HEK293T (cell line): ENCODE measurements around the gene CGN.

Experiments used
- CTCF ChIA-PET: fragments of 350-600 bp; formaldehyde crosslinking; extraction: SDS; loops from one replicate; lab custom pipeline; 2021; ENCODE audit warnings: antibody characterized with exemption, inconsistent platforms; lab: Yijun Ruan, JAX
- POLR2A ChIA-PET: fragments of 350-600 bp; formaldehyde crosslinking; extraction: SDS; loops from one replicate; lab custom pipeline; 2020; ENCODE audit warnings: antibody characterized with exemption, inconsistent platforms; lab: Yijun Ruan, JAX
- DNase-seq: peaks from one replicate; pipeline ENCODE4 v3.0.0; 2012; ENCODE audit warnings: mixed read lengths; ENCODE audit errors: extremely low spot score
- ARNT ChIP-seq: fragments of 450-650 bp; IDR thresholded peaks from 2 replicates; pipeline ENCODE4 v1.6.1; 2017; ENCODE audit warnings: mild to moderate bottlenecking
- BHLHE40 ChIP-seq: fragments of 450-650 bp; IDR thresholded peaks from 2 replicates; pipeline ENCODE4 v1.6.1; 2016; ENCODE audit warnings: mild to moderate bottlenecking, moderate library complexity, borderline replicate concordance
- CTBP1 ChIP-seq: fragments of 450-650 bp; IDR thresholded peaks from 2 replicates; pipeline ENCODE4 v1.6.1; 2016; ENCODE audit warnings: borderline replicate concordance
- ELF4 ChIP-seq: fragments of 450-650 bp; IDR thresholded peaks from 2 replicates; pipeline ENCODE4 v1.6.1; 2017; ENCODE audit warnings: antibody characterized with exemption
- FOXA1 ChIP-seq: fragments of 450-650 bp; IDR thresholded peaks from 2 replicates; pipeline ENCODE4 v1.6.1; 2016; ENCODE audit warnings: mild to moderate bottlenecking
- FOXK2 ChIP-seq: fragments of 450-650 bp; IDR thresholded peaks from 2 replicates; pipeline ENCODE4 v1.6.1; 2016; ENCODE audit warnings: mild to moderate bottlenecking
- FOXM1 ChIP-seq: fragments of 450-650 bp; IDR thresholded peaks from 2 replicates; pipeline ENCODE4 v1.6.1; 2017; ENCODE audit warnings: mild to moderate bottlenecking, borderline replicate concordance
- HDGF ChIP-seq: fragments of 450-650 bp; IDR thresholded peaks from 2 replicates; pipeline ENCODE4 v1.6.1; 2017; ENCODE audit warnings: antibody characterized with exemption, borderline replicate concordance
- L3MBTL2 ChIP-seq: fragments of 450-650 bp; conservative IDR thresholded peaks from 2 replicates; pipeline ENCODE4 v1.6.1; 2016; ENCODE audit warnings: mild to moderate bottlenecking
- LEF1 ChIP-seq: fragments of 450-650 bp; IDR thresholded peaks from 2 replicates; pipeline ENCODE4 v1.6.1; 2017; ENCODE audit warnings: mild to moderate bottlenecking, borderline replicate concordance
- NFRKB ChIP-seq: fragments of 450-650 bp; IDR thresholded peaks from 2 replicates; pipeline ENCODE4 v1.6.1; 2016; ENCODE audit warnings: mild to moderate bottlenecking, moderate library complexity
- PKNOX1 ChIP-seq: fragments of 450-650 bp; IDR thresholded peaks from 2 replicates; pipeline ENCODE4 v1.6.1; 2016
- SP1 ChIP-seq: fragments of 450-650 bp; IDR thresholded peaks from 2 replicates; pipeline ENCODE4 v1.6.1; 2017
- SUZ12 ChIP-seq: fragments of 450-650 bp; IDR thresholded peaks from 2 replicates; pipeline ENCODE4 v1.6.1; 2016; ENCODE audit warnings: mild to moderate bottlenecking
- TARDBP ChIP-seq: fragments of 450-650 bp; IDR thresholded peaks from 2 replicates; pipeline ENCODE4 v1.6.1; 2016
- ZNF384 ChIP-seq: fragments of 450-650 bp; IDR thresholded peaks from 2 replicates; pipeline ENCODE4 v1.6.1; 2016

Gene CGN

GRCh38 chr1:151565502-151566189 lies 54.5 kb downstream of the CGN start:
- no peak for DNase-seq
- TF ChIP-seq FOXK2 (no peak), PKNOX1 (no peak), ARNT (no peak), L3MBTL2 (no peak), LEF1 (no peak), HDGF (no peak), ELF4 (no peak), SP1 (no peak), FOXM1 (no peak), BHLHE40 (no peak), SUZ12 (no peak), FOXA1 (no peak), NFRKB (no peak), ZNF384 (no peak), TARDBP (no peak), CTBP1 (no peak)
- ChIA-PET CTCF (no interaction called here), POLR2A (no interaction called here)

- POLR2A ChIA-PET = no interaction called here
- TF ChIP-seq SUZ12 (no peak), TARDBP (no peak), PKNOX1 (no peak), NFRKB (no peak), LEF1 (no peak), ELF4 (no peak), FOXM1 (no peak), ZNF384 (no peak), ARNT (no peak), BHLHE40 (no peak), L3MBTL2 (no peak), HDGF (no peak), FOXK2 (no peak), CTBP1 (no peak)
- no peak for DNase-seq
- CTCF ChIA-PET = interaction anchor here (0.6 kb wide), 1 partner anchor 466 kb away, joined by 3 read pairs; no protein-coding TSS in a partner anchor
These were observed 57.5 kb downstream of the CGN start for GRCh38 chr1:151568626-151569088.

- POLR2A ChIA-PET = no interaction called here
- DNase-seq = no peak
These were observed 59.6 kb downstream of the CGN start for GRCh38 chr1:151570819-151571218.

GRCh38 chr1:151574575-151575529 lies 63.7 kb downstream of the CGN start:
- ChIA-PET CTCF (no interaction called here), POLR2A (no interaction called here)
- TF ChIP-seq TARDBP (no peak), NFRKB (no peak), FOXM1 (no peak), PKNOX1 (no peak)
- DNase-seq = no peak

More at GRCh38 chr1:151570819-151571218, 59.6 kb downstream of the CGN start:
- CTCF ChIA-PET = no interaction called here
- TF ChIP-seq FOXM1 (no peak), NFRKB (no peak), TARDBP (no peak), HDGF (no peak), LEF1 (no peak), FOXK2 (no peak)

- POLR2A ChIA-PET = interaction anchor here (0.6 kb wide), 1 partner anchor 276 kb away, joined by 3 read pairs; no protein-coding TSS in a partner anchor
- CTCF ChIA-PET = no interaction called here
These were observed 66.0 kb downstream of the CGN start for GRCh38 chr1:151577173-151577572.

More at GRCh38 chr1:151577173-151577572, 66.0 kb downstream of the CGN start:
- TF ChIP-seq BHLHE40 (no peak), LEF1 (no peak), FOXM1 (no peak), ELF4 (no peak), FOXA1 (no peak), SUZ12 (no peak), PKNOX1 (no peak), HDGF (no peak), L3MBTL2 (no peak), NFRKB (no peak), FOXK2 (no peak)
- DNase-seq = no peak
